ENCODE data around the gene CTXN3.

CTXN3 gene

DNA sequence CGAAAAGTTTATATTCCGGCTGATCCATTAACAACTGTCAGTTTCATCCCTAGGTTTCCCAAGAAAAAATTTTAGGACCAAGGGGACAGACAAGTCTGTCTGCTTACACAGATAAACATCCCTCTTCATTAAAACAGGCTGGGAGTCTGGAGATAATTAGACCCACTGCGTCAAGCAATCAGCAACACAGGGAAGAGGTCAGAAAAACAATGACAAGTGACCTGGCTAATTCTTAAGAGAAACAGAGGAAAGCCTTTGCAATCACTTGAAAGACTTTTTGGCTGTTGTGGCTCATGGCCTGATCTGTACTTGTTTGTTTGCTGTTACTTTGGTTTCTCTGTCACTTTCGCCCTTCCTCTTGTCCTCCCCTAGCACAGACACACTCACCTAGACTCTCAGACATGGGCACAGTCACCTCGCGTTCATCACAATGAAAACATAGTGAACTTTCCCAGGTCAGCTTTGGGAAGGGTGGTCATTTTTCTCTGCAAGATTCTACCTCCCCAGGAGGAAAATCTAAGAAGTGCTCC is 51.4 kb downstream of the CTXN3 start:
- DNase-seq = no peak

DNA sequence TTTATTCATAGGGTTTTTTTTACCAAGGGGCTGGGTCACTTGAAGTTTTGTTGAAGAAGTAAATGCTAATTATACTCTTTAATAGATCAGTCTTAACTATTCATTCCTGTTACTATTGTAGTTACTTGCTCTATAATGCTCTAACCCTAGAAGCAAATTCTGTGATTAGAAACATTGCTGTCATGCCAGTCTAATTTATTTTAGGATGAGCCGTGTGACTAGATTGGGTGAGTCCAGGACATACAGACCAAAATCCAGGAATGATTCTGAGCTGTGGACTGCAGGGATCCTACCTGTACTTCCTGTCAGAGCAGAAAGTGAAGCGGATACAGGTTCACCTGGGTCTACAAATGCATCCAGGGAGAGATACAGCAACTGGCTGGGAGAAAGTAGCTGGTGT is 53.6 kb downstream of the CTXN3 start:
- DNase-seq = no peak

DNA sequence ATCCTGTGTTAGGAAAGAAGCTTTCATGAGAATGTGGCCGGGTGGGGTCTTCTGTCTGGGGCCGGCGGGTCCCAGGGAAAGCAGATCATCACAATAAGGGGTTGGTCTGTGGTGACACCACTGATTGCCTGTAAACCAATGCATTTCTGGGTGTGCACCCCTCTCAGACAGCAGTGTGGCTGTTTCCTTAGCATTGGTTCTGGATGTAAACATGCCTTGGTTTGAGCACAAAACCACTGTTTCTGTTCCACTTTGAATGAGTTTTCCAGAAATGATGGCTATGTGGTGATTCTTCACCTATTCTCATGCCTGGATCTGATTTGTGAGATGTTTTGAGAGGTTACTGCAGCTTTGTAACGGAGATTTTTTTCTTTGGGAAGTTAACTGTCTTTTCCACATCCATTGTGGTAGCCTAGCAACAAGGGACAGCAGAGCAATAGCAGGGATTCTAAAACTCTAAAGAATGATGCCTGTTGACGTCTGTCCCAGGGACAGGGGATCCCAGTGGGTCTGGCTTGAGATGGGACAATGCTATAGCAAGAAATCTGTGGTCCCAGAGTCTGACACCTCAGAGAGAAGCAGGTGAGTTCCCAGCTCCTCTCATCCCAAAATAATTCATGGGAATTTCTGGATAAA is 54.2 kb downstream of the CTXN3 start, which contains the start of gene CCDC192:
CCDC192 (plus strand) TSS at position 466 of the 636 bp plus-strand sequence; CDS start at position 521, 55 bp downstream.
- DNase-seq = no peak

DNA sequence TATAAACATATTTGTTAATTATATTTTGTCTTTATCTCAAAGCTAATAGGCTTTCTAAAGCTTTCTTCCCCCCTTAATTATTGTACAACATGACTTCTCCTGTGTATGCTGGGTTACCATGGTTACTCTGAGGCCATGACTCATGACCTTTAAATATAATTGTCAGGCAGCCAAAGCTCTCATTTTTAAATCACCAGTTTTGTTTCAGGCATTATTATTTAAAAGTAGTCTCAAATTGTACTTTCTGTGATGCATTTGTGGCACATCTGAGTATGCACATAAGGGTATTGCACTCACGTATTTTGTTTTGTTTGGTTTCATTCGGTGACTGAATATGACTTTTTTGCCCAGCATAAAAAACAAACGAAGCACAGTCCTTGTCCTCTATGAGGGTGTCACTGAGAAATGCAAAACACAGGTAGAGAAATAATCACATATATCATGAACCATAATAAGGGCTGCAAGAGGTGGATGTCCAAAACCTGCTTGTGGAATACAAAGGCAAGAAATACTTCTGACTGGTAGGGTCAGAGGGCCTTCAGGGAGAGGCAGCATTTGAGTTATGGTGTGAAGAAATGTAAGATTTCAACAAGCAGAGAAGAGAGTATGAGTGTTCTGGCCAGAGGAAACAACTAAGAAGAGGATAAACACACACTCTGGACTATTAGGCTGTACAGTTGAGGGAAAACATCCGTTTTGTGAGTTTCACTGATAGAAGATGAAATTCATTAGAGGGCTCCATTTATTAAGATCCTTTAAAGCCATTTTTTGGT is 56.4 kb downstream of the CTXN3 start:
- no peak for DNase-seq

- no peak for DNase-seq
Observed at GRCh38 chr5:127706691-127707090, 57.8 kb downstream of the CTXN3 start.

- DNase-seq = no peak
Observed at GRCh38 chr5:127707209-127707608, 58.3 kb downstream of the CTXN3 start.
